GM12872 (cell line): Measurements from ENCODE around the gene DNMT1.

Experiments
- TF ChIP-seq, protein P1 (sequence below): IDR thresholded peaks from 3 replicates; pipeline ENCODE4 v1.5.1; 2011; ENCODE audit warnings: low read depth, mild to moderate bottlenecking, low read length, moderate library complexity; ENCODE audit not compliant: insufficient read depth

The DNMT1 gene

DNA sequence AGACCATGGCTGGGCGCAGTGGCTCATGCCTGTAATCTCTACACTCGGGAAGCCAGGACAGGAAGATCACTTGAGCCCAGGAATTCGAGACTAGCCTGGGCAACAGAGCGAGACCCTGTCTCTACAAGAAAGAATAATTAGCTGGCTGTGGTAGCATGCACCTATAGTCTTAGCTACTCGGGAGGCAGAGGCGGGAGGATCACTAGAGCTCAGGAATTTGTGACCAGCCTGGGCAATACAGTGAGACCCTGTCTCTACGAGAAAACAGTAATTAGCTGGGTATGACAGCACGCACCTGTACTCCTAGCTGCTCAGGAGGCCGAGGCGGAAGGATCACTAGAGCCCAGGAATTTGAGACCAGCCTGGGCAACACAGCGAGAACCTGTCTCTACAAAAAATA lies 7.4 kb downstream of the DNMT1 start:
- TF ChIP-seq, protein P1, sequence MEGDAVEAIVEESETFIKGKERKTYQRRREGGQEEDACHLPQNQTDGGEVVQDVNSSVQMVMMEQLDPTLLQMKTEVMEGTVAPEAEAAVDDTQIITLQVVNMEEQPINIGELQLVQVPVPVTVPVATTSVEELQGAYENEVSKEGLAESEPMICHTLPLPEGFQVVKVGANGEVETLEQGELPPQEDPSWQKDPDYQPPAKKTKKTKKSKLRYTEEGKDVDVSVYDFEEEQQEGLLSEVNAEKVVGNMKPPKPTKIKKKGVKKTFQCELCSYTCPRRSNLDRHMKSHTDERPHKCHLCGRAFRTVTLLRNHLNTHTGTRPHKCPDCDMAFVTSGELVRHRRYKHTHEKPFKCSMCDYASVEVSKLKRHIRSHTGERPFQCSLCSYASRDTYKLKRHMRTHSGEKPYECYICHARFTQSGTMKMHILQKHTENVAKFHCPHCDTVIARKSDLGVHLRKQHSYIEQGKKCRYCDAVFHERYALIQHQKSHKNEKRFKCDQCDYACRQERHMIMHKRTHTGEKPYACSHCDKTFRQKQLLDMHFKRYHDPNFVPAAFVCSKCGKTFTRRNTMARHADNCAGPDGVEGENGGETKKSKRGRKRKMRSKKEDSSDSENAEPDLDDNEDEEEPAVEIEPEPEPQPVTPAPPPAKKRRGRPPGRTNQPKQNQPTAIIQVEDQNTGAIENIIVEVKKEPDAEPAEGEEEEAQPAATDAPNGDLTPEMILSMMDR = no peak

DNA sequence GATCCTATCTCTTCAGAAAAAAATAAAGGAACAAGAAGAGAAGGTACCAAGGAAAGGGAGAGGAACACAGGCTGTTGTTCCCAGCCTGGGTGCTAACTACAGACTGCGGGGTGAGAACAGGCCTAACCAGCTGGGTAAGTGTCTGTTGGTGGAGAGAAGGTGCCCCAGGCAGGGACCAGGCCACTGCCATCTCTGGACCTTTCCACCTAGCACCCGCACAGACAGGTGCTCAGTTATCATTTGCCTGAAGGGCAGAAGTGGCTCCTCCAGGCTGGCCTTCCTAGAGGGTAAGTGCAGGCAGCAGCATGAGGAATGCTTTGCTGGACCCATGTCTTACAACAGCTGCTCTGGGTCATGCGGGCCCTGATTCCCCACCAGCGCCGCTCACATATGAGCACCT lies 10.1 kb downstream of the DNMT1 start:
- TF ChIP-seq, protein P1 = no peak

DNA sequence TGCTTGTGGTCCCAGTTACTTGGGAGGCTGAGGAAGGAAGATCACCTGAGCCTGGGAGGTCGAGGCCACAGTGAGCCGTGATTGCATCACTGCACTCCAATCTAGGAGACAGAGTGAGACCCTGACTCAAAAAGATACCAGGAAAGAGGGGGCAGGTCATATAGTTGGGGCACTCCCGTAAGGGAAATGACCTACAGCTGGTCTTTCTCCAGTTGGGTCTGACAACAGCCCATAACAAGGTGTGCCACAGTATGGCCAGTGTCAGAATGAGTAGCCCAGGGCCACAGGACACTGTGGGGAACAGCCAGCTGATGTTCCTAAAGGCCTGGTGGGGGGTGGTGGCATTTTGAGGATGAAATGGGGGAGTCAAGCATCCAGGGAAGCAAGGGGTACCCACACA lies 10.8 kb downstream of the DNMT1 start:
- TF ChIP-seq, protein P1 = no peak

DNA sequence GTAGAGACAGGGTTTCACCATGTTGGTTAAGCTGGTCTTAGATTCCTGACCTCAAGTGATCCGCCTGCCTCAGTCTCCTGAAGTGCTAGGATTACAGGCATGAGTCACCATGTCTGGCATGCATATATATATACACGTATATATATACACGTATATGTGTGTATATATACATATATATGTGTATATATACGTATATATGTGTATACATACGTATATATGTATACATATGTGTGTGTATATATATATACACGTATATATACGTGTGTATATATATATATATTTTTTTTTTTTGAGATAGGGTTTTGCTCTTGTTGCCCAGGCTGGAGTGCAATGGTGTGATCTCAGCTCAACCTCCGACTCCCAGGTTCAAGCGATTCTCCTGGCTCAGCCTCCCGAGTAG lies 11.9 kb downstream of the DNMT1 start:
- TF ChIP-seq, protein P1 = no peak

DNA sequence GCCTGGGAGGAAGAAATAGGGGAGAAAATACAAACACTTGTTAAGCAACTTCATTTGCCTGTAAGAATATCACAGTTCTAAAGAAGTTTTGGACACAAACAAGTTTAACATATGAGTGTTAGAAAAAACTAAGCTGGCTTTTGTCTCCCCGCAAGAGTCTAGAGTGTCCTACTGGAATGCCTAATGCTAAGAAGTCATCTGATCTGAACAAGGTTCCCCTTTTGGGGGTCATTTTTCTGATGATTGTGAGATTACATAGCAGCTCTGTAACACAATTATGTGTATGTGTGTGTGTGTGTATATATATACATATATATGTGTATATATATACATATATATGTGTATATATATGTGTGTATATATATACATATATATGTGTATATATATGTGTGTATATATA lies 12.7 kb downstream of the DNMT1 start:
- TF ChIP-seq, protein P1 = no peak

DNA sequence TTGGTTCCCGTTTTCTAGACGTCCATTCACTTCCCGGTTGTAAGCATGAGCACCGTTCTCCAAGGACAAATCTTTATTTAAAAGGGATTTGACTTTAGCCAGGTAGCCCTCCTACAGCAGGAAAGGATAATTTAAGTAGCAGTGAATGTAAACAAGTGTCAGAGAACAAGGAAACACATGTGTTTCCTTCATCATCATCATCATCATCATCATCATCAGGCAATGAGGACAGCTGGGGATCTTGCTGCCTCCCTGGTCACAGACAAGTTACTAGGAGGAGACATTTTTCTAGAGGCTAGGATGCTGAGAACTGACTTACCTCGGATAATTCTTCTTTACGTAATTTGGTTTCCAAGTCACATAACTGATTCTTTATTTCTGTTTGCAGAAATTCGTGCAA lies 14.3 kb downstream of the DNMT1 start:
- TF ChIP-seq, protein P1 = no peak

DNA sequence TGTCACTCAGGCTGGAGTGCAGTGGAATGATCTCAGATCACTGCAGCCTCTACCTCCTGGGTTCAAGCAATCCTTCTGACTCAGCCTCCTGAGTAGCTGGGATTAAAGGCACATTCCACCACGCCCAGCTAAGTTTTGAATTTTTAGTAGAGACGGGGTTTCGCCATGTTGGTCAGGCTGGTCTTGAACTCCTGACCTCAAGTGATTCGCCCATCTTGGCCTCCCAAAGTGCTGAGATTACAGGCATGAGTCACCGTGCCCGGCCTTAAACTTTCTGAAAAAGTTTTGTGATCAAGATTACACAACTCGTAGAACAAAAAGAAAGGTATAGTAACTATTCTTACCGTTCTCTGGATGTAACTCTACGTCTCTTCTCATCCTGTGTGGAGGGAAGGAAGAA lies 21.2 kb downstream of the DNMT1 start:
- TF ChIP-seq, protein P1 = no peak
